GM21737 (cell line): ENCODE data around the gene SDC1.

Source experiments
- ATAC-seq: cut with Tn5 transposase; IDR thresholded peaks from one replicate; pipeline ENCODE4 v1.9.1; 2021; ENCODE audit warnings: mild to moderate bottlenecking, moderate library complexity; ENCODE audit not compliant: unreplicated experiment

The SDC1 gene

DNA sequence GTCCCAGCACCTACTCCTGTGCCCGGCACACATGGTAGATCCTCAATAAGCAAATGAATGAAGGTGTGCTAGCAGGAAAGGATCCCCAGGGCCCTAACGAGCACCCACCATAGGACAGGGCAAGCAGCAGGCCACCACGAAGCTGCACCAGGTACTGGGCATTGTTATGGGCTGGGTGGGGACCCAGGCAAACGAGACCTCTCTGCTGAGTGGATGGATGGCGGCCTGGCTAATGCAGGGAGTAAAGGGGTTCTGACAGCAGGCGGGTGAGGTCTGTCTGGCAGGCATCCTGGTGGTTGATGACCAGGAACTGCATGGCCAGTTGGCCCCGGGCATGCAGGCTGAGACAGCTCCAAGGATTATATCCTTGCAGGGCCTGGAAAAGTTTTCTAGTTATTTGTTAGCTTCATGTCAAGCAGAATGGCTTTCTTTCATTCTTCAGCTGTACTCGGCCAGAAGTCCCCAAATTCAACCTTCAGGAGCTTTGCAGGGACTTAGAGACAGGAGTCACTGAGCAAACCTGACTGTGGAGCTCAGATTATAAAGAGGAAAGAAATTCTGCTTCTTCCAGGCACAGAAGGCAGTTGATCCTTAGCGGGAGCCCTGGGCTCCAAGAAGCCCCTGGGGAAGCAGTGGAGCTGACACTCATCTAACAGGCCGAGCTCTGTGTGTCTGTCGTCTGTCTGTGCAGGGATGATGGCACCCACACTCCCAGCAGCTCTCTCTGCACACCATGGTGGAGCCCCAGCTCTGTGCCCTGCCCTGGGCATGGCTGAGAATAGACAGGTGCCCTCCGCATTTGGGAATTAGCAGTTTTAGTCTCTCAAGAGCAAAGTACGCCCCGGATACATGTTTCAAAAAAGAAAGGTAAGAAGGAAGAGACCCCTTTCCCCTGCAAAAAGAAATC, 51.2 kb downstream of the SDC1 start:
- no peak for ATAC-seq

DNA sequence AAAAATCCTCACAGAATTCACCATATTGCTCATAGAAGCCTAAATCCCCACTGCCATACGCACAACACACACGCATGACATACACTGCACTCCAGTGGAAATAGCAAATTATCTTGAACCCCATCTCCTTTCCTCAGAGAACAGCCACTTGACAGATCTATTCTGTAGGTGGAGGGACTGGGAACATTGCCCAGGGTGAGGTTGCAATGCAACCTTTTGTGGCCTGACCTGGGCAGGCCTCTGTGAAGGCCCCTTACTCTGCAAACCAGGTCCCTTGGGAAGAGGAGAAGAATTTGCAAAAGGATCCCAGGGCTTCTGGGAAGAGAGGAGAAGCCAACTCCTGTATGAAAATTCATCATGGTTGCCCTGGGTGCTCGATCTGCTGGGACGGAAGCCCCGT, 51.9 kb downstream of the SDC1 start:
- no peak for ATAC-seq

DNA sequence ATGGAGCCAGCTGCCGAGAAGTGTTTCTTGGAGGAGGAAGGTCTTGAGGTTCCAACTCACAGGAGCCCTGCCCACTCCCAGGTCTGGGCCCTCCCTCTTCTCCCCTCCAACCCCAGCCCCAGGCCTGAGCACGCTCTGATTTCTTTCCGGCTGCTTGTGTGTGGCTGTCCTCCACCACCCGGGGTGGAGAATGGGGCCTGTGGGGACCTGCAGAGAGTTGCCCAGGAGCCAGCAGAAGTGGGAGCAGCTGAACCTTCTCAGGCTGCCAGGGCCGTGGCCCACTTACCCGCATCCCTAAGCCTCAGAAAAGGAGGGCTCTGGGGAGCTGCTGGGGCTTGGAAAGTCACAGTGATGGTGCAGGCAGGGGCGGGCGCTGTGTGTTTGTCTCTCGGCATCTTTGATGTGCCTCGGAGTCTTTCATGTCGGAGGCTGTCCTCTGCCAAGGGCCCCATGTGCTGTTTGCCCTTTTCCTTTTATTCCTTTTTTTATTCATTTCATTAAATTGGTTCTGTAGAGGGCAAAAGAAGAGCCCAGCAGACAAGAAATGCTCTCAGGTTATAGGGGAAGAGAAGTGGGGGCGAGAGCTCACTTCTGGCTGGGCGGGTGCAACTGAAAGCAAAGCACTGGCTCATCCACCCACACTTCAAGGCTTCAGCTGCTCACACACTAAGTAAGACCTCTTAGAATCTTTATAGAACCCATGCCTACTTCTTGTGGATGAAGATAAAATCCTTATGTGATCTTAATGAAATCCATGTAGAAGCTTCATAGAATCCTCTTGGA, 52.5 kb downstream of the SDC1 start:
- ATAC-seq = no peak

DNA sequence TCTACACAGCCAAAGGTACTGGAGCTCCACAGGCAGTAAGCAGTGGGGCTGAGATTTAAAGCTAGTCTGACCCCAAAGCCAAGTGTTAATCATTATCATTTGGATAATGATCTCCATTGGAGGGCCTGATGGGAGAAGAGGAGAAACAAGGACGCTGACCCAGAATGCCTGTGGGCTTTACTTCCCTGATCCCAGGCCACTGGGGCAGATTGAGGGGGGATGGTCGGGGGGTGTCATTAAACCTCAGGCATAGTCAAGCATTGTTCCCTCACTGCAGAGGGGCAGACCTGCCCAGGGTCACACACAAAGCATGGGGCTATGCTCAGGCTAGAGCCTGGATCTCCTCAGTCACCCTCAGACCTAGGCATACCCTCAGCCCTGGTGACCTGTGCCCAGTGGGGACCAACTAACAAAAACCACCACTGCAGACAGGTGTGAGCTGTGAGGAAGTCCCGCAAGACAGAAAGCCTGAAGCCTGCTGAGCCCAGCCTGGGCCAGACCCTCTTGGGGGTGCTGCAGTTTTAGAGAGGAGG, 53.4 kb downstream of the SDC1 start:
- no peak for ATAC-seq

DNA sequence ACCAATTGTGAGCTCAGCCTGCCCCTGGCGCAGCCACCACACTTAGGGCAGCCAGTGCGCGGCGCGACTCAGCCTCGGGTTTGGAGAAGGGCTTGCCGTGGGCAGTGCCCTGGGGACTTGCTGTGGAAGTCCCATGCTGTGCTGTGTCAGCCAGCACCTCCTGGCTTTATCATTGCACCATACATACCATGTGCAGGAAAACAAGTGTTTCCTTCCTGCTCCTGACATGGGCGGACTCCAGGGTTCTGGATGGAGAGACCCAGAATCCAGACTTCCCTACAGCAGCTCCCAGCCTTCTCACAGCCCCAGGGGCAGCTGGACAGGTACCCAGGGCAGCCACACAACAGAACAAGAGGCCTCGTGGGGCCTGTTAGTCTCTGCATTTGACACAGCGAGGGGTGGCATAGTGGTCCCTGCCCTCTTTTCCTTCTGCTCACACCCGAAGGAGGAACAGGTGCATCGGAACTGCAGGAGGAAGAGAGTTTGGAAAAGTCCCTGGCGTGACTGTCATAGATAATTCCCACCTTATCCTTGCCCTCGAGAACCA, 54.2 kb downstream of the SDC1 start:
- ATAC-seq = no peak

DNA sequence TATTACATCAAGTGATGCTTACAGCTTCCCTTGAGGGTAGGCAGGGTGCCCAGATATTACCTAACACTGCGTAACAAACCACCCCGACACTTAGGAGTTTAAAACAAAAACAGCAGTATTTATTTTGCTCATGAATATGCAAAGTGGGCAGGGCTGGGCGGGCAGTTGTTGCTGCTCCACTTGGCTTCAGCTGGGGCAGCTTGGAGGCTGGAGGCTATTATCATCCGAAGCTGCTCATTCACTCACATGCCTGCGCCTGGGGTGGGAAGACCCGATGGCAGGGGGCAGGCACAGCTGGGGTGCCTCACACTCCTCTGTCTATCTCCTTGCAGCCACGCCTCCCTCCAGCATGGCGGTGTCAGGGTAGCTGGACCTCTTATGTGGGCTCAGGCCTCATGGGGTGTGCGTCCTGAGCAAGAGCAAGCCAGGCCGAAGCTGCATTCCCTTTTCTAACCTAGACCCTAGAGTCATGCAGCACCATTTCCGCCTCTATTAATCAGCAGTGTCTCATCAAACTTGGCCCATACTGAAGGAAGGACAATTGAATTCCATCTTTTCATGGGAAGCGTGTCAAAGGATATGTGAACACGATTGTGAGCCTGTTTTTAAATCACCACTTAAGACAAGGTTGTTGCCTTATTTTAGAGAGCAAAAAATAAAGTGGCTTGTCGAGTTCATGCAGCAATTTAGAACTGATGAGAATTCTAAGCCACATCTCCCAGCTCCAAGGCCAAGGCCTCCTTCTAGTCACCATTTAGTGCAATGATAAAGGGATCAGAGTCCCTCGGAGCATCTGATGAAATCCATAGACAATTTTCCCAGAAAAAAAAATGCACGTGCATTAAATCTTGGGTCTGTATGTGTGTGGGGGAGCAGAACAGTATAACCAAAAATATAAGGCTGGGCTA, 54.9 kb downstream of the SDC1 start:
- no peak for ATAC-seq

DNA sequence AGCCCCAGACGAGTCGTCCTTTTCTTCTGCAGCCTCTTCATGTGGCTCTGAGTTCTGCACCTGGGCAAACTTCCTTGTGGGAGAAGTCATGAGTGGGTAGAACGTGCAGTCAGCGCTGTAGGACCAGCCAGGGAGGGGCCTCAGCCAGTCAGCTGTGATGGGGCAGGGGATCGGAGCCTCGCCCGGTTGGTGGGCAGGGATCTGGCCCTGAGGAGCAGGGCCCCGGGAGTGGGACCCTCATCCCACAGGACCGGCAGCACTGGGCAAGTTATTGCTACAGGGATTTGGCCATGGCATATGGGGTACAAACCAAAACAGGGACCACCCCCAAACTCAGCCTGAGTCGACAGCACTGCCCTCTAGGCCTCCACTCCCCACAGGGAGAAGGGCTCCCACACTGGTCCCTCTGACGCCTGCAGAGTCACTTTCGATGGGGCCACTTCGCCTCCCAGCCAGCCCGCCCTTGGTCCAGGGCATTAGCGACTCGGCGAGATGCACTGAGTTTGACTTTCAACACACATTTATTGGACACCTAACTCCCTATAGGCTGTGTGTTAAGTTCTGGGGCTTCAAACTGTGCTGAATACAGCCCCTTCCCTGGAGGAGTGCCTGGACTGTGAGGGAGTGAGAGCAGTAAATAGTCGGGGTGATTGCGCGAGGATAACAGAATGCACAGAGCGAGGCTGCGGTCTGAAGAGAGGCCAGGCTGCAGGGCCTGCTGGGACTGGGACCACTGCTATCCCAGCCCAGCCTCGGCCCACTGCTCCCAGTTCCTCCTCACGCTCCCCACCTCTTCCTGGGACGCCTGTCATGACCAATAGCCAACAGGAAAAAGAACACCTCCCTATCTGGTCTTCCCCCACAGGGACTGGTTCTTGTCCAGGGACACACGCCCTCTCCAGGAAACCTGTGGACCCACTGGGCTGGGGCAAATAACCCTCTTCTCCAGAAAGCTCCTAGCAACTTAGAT, 55.9 kb downstream of the SDC1 start:
- ATAC-seq = no peak

DNA sequence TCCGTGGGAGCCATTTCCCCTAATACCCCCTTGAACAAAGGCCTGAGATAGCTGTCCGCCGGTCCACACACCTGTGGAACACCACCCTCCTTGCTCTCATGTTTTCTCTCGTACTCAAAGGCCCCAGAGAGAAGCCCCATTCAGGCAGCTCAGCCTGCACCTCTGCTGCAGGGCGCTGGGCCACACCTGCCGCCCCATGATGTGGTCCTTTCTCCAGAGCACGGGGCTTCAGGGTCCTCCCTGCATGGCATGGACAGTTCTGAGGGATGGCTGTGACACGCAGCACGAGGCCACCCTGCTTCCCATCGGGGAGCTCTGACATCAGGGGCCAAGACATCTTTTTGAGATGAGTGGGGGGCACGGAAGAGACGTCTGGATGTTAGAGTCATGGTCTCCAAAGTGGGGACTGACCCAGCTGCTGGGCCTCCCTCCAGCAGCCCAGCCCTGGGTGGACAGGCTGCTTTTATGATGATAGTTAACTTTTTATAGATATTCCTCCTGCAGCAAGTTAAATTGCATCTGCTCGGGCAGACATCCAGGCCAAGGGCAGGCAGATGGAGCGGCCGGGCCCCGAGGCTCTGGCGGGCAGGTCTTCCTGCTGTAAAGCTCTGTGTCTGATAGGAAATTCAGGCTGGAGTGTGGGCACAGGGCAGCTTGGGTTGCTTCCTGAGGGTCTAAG, 56.7 kb downstream of the SDC1 start:
- no peak for ATAC-seq

DNA sequence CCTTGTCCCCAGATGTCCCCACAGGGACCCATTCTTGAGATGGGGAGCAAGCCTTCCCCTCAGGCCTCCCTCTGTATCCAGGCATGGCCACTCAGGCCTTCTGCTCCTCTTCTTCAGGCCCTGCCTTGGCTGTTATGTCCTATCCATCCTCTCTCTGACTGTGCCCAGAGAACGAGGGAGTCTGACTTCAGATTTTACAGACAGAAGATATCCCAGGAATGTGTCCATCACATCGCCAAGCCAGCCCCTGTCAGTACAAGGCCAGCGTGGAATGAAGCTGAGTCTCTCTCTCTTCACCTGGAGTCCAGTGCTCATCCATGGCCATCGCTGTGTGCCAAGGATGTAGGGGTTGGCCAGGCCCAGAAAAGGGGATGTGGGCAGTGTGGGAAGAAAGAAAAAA, 57.6 kb downstream of the SDC1 start:
- ATAC-seq = no peak

DNA sequence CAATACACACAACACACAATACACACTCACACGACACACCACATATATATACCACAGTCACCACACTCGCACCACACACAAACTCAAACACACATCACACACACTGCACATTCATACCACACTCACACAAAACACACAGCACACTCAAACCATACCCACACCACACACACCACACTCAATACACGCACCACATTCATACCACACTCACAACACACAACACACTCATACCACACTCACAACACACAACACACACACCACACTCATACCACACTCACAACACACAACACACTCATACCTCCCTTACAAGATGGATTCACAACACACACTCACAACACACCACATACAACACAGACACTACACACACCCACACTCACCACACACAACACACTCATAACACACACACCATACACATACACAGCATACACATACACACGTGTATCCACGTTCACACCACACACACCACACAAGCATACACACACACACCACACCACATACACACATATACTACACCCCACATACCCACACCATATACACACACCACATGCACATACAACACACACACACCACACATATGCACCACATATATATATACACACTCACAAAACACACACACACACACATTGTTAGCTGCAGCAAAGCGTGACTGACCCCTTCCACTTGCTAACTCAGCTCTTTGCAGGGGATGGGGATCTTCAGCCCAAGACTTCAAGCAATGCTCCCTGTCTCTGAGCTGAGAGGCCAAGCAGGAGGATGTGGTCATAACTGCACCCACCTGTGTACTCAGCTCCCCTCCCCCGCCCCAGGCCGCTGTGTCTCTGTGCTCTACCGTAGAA, 59.0 kb downstream of the SDC1 start:
- ATAC-seq = no peak

DNA sequence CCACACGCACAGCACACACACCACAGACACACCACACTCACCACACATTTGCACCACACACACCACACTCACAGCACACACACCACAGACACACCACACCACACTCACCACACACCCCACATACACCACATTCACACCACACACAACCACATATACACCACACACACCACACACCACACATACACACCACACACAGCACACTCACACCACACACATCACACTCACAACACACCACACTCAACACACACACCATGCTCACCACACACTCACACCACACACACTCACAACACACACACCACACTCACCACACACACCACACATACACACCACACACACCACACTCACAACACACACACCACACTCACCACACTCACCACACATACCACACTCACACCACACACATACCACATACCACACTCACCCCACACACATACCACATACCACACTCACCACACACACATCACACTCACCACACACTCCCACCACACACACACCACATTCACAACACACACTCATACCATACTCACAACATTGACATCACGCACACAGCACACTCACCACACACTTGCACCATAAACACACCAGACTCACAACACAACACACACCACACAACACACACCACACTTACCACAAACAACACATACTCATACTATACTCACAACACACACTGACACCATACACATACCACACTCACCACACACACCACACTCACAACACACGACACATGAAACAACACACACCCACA, 60.0 kb downstream of the SDC1 start:
- no peak for ATAC-seq

DNA sequence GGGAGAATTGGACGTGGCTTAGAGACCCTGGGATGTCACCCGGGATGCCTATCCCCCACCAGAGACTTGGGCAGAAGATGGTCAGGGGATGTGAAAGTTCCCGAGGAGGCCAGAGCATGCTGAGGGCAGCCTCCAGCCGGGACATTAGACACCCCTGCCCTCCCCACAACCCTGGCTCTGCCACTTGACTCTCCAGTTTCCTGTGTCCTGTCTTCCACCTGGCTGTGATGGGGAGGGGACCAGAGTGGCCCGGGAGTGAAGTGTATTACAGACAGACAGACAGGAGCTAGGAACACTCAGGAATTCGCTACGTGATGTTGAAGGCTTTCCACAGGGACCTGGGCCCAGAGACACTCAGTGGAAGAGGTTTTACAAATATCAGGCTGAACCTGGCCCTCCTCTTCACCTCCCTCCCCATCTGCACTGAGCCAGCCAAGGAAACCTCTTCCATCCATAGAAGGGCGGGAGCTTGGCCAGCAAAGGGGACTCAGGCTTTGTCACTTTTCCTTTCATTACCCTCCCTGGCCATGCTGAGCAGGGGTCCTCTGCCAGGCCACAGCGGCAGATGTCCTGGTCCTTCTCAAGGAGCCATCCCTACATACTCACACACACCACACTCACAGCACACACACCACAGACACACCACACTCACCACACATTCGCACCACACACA, 60.7 kb downstream of the SDC1 start:
- ATAC-seq = no peak

DNA sequence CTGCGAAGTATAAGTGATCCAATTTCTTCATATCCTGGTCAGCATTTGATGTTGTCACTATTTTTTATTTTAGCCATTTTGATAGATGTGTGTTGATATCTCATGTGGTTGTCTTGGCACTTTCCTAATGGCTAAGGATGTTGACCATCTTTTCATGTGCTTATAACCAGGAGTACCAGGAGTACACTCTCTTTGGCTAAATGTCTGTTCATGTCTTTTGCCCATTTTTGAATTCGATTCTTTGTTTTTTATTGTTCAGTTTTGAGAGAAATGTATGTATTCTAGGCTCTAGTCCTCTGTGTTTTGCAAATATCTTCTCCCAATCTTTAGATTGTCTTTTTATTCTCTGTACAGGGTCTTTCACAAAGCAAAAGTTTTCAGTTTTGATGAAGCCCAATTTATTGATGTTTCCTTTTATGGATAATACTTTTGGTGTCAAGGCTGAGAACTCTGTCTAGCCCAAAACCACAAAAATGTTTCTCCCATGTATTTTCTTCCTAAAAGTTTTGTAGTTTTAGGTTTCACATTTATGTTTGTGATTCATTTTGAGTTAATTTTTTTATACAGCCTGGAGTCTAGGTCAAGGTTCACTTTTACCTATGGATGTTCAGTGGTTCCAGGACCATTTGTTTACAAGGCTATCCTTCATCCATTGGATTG, 65.4 kb downstream of the SDC1 start:
- no peak for ATAC-seq

DNA sequence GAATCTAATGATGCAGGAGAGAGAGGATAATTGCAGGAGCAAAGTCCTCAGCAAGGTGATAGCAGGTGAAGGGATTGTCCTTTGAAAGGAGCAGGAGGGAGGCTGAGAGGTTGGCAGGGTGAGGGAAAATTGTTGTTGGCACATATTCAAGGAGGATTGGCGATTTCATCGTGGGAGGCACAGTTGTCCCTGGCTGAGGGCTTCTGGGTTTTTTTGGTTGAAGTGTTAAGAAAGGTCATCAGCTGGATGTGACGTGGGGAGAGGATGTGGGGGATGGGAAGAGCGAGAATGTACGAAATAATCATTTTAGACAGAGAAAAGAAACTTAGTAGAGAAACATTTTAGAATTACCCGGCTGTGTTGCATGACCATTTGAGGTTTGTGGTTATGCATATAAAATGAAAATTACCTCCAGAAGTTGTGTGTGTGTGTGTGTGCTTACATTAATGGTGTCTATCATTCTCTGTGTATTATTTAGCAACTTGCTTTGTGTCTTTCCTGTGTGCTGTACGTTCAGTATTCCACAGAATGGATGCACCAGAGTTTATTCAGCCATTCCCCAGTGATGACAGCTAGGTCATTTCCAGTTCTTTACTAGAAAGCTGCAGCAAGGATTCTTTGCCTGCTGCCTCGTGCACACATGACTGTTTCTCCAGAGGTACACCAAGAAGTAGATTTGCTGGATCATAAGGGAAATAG, 67.6 kb downstream of the SDC1 start:
- ATAC-seq = no peak

DNA sequence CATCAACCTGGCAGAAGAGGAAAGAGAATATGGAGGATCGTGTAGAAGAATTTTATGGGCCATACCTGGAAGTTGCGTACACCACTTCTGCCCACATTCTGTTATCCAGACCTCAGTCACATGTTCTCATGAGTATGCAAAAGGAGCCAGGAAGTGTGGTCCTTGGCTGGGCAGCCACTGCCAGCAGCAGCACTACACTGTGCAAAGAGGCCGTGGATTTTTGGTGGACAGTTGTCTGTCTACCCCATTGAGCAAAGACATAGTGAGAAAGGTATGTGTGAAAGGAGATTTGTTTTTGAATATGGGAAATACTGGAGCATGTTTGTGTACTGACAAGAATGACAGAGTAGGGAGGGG, 68.1 kb downstream of the SDC1 start:
- ATAC-seq = no peak
